Activated CD8-positive, alpha-beta memory T cell treated with anti-CD3 and anti-CD28 coated beads for 48 hours (primary cell): ENCODE results near the gene ANKRD62.
"Not testable (repeated sequence)": the region's sequence is repeated elsewhere in the genome, so short reads cannot be mapped to it uniquely, and the experiment has no call there.

Source experiments
- DNase-seq, 3 experiments: peaks; one replicate each; pipeline ENCODE4 v3.0.0-alpha.2; 2020; ENCODE audit warnings: low read depth in 2 of 3, low spot score in 2 of 3

The ANKRD62 gene

DNA sequence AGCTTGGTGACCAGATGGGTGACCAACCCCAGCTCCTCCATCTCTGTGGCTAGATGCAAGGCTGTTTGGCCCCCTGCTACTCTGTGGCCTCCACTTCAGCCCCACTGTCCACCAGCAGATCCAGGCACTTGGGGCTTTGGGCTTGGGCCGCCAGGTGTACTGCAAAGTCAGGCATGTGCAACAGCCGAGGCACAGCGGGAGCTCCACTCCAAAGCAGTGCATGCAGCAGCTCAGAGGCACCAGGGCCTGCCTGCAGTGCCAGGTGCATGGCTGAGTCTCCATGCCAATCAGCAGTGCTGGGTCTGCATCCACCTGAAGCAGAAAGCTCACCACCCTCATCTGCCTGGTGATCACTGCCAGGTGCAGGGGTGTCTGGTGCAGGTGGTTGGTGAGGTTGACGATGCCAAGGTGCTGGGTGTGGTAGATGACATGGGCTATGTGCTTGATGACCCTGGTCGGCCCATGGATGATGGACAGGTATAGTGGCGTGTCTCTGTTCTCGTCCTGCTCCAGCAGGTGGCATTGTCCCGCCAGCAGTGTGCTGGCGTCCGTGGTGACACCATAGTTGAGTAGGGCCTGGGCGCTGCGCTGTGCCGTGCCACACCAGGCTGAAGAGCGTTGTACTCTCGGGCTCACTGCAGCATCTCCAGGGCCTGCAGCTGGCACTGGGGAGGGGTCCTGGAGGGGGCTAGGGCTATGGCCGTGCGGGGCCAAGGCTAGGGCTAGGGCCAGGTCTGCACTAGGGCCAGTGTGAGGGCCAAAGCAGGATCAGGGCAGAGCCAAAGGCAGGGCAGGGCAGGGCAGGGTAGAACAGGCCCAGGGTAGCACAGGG, 1.0 kb upstream of the ANKRD62 start:
- DNase-seq: no peak

DNA sequence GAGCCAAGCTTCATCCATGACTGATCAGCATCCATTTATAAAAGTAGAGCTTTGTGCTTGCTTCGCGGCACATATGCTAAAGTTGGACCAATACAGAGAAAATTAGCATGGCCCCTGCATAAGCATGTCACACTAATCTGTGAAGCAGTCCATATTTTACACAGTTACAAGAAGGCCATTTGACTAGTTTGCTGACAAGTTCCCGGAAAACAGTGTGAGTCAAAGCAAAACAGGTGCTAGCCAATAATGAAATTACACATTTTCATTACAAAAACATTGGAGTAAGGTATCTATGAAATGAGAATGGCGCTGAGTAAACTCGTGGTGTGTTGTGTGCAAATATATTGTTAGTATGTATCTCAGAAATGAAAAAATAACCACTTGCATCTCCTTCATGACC, 4.7 kb downstream of the ANKRD62 start:
- no peak for DNase-seq

DNA sequence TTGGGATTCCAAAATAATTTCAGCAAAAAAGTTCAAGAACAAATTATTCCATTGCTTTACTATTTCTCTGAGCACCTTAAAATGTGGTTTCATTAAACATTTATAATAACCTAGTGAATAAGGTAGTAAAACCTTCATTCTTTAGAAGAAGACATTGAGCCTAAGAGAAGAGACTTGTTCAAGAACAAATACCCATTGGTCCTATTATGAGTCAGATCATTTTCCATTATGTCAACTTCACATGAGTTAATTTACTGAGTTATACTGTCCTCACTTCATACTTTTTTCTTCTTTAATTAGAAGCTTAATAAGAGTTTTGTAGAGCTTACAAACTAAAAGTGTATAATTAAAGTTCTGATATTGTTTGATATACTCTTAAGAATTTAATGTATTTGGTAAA, 5.5 kb downstream of the ANKRD62 start:
- no peak for DNase-seq

DNA sequence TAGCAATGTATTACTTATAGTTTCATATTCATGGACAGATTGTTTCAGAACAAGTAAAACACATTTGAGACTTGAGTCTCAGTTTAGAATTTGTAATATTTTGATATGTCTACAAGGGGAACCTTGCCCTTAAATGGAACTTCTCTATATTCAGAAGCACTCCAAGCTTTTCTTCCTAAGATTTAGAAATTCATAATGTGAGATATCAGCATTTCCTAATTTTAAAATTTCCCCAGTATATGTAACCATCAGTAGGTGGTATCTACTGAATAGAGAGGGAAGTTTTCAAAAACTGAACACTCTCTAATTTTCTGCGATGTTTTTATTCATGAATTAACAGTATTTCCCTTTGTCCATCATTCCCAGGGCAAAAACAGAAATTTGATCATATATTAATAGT, 7.6 kb downstream of the ANKRD62 start:
- DNase-seq: no peak

DNA sequence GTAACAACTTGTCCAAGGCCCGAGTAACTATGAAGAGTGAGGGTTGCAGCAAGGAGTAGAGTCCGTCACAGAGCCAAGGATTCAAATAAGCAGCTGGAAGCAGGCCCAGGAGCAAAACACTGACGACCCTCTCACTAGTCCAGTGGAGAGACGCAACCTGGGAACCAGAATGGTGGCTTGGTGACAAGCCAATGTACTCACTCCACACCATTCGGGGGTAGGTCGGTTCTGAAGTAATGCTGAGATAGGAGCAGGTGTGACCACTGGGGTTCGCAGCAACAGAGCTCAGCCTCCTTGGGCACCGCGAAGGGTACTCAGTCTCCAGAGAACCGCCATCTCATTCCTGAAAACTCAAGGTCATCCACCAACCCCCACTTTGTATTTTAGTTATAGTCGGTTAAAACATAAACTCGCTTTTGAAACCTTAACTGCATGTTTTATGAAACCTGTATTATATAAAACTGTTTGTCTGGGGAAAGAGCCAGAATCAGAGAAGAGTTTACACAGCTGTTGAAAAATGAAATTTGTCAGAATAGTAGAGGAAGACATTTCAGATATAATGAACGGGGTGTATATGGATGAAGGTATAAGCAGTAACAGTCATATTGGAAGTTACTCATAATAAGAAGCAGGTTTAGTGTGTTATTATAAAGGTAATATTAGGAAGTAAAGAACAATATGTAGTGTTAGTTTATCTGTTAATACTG, 8.6 kb downstream of the ANKRD62 start:
- no peak for DNase-seq

DNA sequence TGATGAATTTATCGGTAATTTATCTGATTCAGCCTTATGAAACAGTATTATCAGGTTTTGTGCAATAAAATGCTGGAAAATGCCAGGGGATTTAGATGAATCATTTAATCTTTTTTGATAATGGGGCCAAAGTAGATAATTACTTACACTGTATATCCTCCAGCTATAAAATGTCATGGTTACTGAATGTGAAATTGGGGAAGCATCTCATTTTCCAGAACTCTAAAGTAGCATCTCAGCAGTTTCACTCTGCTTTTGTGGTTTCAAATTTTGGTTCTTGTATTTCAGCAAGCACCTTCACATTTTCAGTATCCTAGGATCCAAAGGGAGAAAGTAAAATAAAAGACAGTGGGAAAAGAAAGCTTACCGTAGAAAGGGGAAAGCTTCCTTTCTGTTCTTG, 12.8 kb downstream of the ANKRD62 start:
- DNase-seq: no peak

DNA sequence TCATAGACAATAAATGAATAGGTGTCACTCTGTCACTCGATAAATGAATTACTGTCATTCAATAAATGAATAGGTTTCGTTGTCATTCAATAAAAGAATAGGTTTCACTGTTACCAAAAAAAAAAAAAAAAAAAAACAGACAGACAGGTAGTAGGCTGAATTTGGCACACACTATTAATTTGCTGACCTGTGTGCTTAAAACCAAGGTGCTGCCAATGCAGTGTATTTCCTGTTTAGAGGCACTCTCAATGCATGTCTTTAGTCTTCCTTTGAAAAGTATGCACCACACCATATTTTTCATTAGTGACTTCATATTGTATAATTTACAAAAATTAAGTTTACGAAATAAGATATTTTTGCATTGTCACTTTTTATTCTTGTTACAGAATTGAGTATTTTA, 16.2 kb downstream of the ANKRD62 start:
- no peak for DNase-seq

DNA sequence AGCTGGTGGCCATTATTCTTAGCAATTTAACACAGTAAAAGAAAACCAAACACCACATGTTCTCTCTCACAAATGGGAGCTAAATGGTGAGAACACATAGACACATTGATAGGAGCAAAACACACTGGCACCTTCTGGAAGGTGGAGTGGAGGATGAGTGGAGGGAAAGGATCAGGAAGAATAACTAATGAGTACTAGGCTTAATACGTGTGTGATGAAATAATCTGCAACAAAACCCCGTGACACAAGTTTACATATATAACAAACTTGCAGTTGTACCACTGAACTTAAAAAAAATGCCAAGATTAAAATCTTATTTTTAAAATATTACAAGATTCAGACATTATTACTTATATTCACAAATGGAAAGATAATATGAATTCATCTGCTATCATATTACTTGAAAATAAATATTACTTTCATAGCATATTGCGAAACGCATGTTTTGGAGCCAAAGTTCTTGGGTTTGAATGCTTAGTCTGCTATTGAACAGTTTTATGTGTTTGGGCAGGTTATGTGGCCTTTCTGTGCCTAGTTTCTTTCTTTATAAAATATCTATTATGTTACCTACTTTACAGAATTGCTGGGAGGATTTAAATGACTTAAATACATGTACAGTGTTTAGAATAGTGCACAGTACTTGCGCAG, 20.5 kb downstream of the ANKRD62 start:
- DNase-seq: no peak

DNA sequence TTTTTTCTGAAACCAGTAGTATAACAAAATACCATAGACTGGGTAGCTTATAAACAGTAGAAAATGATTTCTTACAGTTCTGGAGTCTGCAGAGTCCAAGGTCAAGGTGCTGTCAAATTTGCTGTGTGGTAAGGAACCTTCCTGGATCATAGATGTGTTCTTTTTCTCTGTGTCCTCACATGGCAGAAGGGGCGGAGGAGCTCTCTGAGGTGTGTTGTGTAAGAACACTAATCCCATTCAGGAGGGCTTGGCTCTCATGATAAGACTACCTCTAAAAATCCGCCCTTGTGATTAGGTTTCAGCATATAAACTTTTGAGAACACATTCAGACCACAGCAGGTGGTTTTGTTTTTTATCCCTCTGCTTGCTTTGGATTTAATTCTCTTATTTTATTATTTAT, 25.7 kb downstream of the ANKRD62 start:
- no peak for DNase-seq

DNA sequence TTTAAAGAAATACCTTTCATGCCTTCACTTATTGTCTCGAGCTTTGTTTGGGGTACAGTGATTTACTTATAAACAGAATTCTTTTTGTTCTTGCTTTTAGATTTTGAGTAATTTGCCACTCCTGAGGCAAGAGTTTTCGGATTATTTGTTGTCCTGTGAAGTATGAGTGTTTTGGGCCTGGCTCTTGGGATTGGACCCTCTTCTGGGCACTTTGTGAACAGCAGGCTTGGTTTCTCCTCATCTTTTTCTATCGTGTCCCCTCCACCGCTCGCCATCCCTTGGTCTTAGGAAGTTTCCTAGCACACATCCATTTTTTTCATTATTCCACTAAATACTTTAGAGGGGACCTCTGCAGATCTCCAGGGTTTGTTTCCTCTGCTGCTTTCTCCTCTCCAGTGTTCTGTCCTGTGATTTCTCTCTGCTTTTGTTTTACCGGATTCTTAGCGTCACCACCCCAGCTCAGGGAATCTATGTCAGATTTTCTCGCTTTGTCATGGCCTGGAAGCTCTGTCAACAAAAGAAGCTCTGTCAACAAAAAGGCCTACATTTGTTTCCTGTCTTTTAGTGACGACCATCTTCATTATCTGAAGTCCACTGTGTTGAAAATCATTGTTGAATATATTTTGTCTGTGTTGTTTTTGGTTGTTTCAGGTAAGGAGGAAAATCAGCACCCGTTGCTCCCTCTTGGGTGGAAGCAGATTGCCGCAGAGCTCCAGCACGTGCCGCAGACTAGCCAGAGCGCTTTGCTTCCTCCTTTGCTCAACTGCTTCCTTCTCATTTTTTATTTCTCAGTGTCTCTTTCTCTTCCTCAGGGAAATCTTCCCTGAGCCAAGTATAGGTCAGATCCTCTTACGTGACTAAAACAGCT, 27.8 kb downstream of the ANKRD62 start:
- DNase-seq: no peak

DNA sequence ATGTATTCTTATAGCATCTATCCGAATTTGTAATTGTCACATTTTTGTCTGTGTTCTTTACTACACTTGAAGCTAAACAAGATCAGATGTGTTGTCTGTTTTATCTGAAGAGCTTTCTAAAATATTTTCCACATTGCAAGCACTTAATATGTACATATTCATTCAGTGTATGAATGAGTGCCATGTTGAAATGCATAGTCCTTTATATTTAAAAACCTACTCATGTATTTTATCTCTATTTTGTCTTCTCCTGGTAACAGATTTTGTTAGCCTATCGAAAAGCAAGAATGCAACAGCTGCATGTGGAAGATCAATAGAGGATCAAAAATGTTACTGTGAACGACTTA, 28.4 kb downstream of the ANKRD62 start:
- DNase-seq: not testable (repeated sequence)

DNA sequence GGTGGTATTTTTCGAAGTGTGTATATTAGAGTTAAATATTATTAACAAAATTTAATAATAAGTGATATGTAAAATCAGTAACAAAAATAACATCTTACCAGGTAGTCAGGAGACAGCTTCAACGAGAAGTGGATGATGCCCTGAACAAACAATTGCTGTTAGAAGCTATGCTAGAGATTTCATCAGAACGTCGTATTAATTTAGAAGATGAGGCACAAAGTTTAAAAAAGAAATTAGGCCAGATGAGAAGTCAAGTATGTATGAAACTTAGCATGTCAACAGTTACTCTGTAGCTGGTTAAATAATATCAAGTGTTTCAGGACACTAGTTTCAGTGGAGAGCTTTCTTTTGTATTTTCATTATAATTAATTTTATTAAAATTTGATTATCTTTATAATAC, 34.0 kb downstream of the ANKRD62 start:
- DNase-seq: not testable (repeated sequence)

DNA sequence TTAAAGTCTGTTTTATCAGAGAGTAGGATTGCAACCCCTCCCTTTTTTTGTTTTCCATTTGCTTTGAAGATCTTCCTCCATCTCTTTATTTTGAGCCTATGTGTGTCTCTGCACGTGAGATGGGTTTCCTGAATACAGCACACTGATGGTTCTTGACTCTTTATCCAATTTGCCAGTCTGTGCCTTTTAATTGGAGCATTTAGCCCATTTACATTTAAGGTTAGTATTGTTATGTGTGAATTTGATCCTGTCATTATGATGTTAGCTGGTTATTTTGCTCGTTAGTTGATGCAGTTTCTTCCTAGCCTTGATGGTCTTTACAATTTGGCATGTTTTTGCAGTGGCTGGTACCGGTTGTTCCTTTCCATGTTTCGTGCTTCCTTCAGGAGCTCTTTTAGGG, 45.2 kb downstream of the ANKRD62 start:
- not testable (repeated sequence) for DNase-seq

DNA sequence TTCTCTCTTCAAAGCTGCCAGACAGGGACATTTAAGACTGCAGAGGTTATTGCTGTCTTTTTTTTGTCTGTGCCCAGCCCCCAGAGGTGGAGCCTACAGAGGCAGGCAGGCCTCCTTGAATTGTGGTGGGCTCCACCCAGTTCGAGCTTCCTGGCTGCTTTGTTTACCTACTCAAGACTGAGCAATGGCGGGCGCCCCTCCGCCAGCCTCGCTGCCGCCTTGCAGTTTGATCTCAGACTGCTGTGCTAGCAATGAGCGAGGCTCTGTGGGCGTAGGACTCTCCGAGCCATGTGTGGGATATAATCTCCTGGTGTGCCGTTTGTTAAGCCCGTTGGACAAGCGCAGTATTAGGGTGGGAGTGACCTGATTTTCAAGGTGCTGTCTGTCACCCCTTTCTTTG, 47.2 kb downstream of the ANKRD62 start:
- not testable (repeated sequence) for DNase-seq

DNA sequence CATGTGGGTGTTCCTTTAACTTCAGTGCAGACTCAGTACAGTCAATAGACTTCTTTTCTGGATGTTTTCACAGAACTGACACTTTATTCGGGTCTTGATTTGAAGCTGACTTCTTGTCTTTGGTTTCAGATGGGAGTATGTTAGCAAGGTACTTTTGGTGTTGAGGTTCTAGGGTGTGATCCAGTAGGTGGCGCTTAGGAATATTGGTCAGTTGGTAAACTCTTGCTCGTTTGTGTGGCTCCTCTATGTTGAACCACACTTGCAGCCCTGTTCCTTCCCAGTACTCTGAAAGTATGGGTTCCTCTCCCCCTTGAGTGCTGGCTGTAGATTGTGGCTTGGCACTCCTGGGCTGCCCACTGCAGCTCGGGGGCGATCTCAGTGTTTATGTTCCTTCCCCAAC, 48.1 kb downstream of the ANKRD62 start:
- not testable (repeated sequence) for DNase-seq

DNA sequence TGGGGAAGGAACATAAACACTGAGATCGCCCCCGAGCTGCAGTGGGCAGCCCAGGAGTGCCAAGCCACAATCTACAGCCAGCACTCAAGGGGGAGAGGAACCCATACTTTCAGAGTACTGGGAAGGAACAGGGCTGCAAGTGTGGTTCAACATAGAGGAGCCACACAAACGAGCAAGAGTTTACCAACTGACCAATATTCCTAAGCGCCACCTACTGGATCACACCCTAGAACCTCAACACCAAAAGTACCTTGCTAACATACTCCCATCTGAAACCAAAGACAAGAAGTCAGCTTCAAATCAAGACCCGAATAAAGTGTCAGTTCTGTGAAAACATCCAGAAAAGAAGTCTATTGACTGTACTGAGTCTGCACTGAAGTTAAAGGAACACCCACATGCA, 55.8 kb downstream of the ANKRD62 start:
- DNase-seq: not testable (repeated sequence)

DNA sequence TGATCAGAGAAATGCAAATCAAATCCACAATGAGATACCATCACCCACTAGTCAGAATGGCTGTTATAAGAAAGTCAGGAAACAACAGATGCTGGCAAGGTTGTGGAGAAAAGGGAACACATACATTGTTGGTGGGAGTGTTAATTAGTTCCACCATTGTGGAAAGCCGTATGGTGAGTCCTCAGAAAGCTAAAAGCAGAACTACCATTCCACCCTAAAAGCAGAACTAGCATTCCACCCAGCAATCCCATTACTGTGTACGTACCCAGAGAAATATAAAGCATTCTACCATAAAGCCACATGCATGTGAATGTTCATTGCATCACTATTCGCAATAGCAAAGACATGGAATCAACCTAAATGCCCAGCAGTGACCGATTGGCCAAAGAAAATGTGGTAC, 60.7 kb downstream of the ANKRD62 start:
- DNase-seq: no peak

DNA sequence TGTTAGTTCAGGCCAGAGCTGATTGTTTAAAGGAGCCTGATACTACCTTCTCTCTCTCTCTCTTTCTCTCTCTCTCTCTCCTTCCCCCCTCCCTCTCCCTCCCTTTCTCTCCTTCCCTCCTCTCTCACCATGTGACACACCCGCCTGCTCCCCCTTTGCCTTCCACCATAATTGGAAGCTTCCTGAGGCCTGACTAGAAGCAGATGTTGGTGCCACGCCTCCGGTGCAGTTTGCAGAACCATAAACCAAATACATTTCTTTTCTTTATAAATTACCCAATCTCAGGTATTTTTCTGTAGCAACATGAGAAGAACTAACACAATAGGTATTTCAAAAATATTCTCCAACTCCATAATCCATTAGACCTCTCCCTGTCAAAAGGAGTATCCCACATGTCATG, 62.4 kb downstream of the ANKRD62 start:
- DNase-seq: no peak

DNA sequence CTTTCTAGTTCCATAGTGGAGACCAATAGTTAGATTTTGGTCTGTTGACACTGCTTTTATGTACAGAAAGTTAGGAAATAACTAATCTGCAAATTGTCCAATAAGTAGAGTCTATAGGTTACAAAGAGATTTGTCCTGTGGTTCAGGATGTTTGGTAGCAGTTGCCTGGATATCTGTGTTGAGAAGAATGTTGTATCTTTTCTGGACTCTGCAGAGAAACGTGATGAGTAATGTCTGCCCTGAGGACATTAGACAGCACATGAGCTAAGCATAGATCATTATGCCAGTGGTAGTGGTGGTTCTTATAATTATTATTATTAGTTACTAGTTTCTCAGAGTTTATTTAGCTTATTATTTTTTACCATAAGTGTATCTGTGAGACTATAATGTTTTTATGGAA, 65.8 kb downstream of the ANKRD62 start:
- DNase-seq: no peak

DNA sequence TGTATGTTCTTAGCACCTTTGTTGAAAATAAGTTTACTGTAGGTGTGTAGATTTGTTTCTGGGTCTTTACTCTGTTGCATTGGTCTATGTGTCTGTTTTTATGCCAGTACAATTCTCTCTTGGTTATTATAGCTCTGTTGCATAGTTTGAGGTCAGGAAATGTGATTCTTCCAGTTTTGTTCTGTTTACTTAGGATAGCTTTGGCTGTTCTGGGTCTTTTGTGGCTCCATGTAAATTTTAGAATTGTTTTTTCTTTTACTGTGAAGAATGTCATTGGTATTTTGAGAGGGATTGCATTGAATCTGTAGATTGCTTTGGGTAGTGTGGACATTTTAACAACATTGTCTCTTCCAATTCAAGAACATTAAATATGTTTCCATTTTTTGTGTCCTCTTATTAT, 69.1 kb downstream of the ANKRD62 start:
- DNase-seq: no peak

DNA sequence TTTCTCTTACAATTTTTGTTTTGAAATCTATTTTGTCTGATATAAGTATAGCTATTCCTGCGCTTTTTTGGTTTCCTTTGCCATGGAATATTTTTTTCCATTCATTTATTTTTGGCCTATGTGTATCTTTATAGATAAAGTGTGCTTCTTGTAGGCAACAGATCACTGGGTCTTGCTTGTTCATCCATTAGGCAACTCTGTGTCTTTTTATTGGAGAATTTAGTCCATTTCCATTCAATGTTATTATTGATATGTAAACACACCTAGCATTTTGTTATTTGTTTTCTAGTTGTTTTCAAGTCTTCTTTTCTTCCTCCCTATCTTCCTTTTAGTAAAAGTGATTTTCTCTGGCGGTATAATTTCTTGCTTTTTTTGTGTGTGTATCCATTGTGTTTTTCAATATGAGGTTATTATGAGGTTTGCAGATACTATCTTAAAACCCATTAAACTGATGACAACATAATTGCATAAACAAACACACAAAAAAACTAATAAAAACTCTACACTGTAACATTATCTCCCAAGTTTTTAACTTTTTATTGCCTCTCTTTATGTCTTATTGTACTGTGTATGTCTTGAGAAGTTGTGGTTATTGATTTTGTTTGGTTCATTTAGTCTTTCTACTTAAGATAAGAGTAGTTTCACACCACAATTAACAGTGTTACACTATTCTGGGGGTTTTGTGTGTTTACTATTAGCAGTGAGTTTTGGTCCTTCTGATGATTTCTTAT, 71.6 kb downstream of the ANKRD62 start:
- no peak for DNase-seq
